ENCODE data around the gene TLL2.

DNA sequence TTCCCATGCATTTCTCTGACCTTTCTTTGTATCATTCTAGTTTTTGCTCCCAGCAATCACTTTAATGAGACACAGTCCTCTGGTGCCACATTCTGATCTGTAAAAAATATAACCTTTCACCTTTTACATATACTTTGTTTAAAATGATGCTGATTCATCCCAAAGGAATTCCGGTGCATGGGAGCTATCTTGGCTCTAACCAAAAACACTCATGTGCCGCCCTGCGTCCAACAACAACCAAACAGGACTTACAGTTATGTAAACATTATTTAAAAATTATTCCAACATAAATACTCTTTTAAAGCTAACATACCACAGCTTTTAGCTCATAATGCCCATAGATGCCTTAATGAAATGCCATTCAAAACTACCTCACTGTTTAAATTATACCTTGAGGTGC lies 147.2 kb downstream of the TLL2 start:
- TF ChIP-seq, protein P1, sequence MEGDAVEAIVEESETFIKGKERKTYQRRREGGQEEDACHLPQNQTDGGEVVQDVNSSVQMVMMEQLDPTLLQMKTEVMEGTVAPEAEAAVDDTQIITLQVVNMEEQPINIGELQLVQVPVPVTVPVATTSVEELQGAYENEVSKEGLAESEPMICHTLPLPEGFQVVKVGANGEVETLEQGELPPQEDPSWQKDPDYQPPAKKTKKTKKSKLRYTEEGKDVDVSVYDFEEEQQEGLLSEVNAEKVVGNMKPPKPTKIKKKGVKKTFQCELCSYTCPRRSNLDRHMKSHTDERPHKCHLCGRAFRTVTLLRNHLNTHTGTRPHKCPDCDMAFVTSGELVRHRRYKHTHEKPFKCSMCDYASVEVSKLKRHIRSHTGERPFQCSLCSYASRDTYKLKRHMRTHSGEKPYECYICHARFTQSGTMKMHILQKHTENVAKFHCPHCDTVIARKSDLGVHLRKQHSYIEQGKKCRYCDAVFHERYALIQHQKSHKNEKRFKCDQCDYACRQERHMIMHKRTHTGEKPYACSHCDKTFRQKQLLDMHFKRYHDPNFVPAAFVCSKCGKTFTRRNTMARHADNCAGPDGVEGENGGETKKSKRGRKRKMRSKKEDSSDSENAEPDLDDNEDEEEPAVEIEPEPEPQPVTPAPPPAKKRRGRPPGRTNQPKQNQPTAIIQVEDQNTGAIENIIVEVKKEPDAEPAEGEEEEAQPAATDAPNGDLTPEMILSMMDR (IDR thresholded peaks at IDR 0.05), result no peak
- TF ChIP-seq POLR2A (IDR thresholded peaks at IDR 0.05) (no peak), EP300 (IDR thresholded peaks at IDR 0.05) (no peak), POLR2AphosphoS5 (IDR thresholded peaks at IDR 0.05) (no peak)

Measured in gastroesophageal sphincter (tissue), 3 donors.